Upper lobe of left lung (tissue), 6 donors: Measurements from ENCODE around the gene ZNF385B. TPM values are rescaled to one million over a fixed set of nuclear protein-coding genes. Genes with fewer than 3 reads are reported as not detected.

Experiments used
- ATAC-seq, 2 donors: fragments of 200-7000 bp; cut with Tn5 transposase; one replicate each; pipeline ENCODE4 v1.9.1; 2022; ENCODE audit warnings: mild to moderate bottlenecking in 2 of 2, moderate library complexity in 2 of 2; ENCODE audit not compliant: low FRiP score in 2 of 2
- DNase-seq, 2 donors: peaks; one replicate each; pipeline ENCODE4 v3.0.0-alpha.2; 2019 to 2020
- H3K27ac ChIP-seq, 4 donors: fragments of 200-600 bp; sonication (generic); one replicate each; pipeline ENCODE4 v1.5.1; 2016 to 2019
- H3K27me3 ChIP-seq, 4 donors: fragments of 200-600 bp; sonication (generic); one replicate each; pipeline ENCODE4 v1.5.1; 2017 to 2019
- H3K36me3 ChIP-seq, 4 donors: fragments of 200-600 bp; sonication (generic); one replicate each; pipeline ENCODE4 v1.5.1; 2016 to 2019
- H3K4me1 ChIP-seq, 4 donors: fragments of 200-600 bp; sonication (generic); one replicate each; pipeline ENCODE4 v1.5.1; 2018 to 2019
- H3K4me3 ChIP-seq, 4 donors: fragments of 200-600 bp; sonication (generic); one replicate each; pipeline ENCODE4 v1.5.1; 2017 to 2019; ENCODE audit warnings: mild to moderate bottlenecking in 2 of 4, moderate library complexity in 1 of 4
- H3K9me3 ChIP-seq, 4 donors: fragments of 200-600 bp; sonication (generic); one replicate each; pipeline ENCODE4 v1.5.1; 2018 to 2019
- EP300 ChIP-seq, 4 donors: sonication (generic); formaldehyde crosslinking; IDR thresholded peaks; one replicate each; pipeline ENCODE4 v1.5.1; 2017; ENCODE audit warnings: antibody characterized with exemption in 4 of 4, control low read depth in 2 of 4
- POLR2A ChIP-seq, 4 donors: fragments of 450-650 bp; IDR thresholded peaks; one replicate each; pipeline ENCODE4 v1.5.1; 2016 to 2017; ENCODE audit warnings: antibody characterized with exemption in 4 of 4, mild to moderate bottlenecking in 2 of 4
- POLR2AphosphoS5 ChIP-seq, 2 donors: sonication (generic); formaldehyde crosslinking; IDR thresholded peaks; one replicate each; pipeline ENCODE4 v1.5.1; 2017; ENCODE audit warnings: antibody characterized with exemption in 2 of 2
- WGBS, 2 donors: methylation state at CpG; one replicate each; pipeline ENCODE4 v1.1.5; 2017 to 2018; 5-methylcytosine and 5-hydroxymethylcytosine counted together
- total RNA-seq, 6 donors: library from RNA; depleted of rRNA in 4 of 6; stranded (reverse); fragments of >200 nt in 4 of 6; gene quantifications; one replicate each; pipeline versions ENCODE4 v1.1.0 to v1.2.1, GENCODE V29; 2016 to 2021
- TF ChIP-seq, protein P1 (sequence below), 6 experiments: fragments of 450-650 bp in 4 of 6; fragments of 200-600 bp in 2 of 6; sonication (generic) in 2 of 6; IDR thresholded peaks; one replicate each; pipeline ENCODE4 v1.5.1; 2016 to 2019; ENCODE audit warnings: antibody characterized with exemption in 6 of 6
- donor health status: DM: no; HTN: no; CAD: no; lungs with moderate emphysema.
- donor health status: DM: no; HTN: yes; CAD: no; lungs with severe emphysema.

The ZNF385B gene
- total RNA-seq, 6 donors from 2014 or later: 22.1 to 93.5 (median 40.2) TPM

DNA sequence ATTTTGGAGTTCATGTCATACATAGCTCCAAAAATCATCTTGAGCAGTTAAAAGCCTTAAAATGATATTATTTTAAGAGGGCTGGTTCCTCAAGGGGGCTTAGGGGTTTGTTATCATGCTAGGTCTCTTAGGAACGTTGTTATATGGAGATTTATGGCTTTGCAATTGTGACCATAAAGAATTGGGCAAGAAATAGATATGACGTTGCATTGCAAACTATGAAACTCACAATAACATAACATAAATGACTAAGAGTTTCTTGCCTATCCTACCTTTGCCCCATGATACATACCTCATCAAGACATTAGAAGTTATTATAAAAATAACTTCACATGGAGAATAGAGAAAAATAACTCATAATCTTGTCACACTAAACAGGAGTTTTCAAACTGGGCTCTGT lies 390.4 kb downstream of the ZNF385B start:
- no peaks in the 10 kb centered on the region for H3K4me1 ChIP-seq
- H3K4me3 ChIP-seq: no peak overlapping the region
- ATAC-seq (no peak), DNase-seq (no peak)
- WGBS, 2 donors: 59 to 64% methylated on average over 2 of the region's 2 CpGs
- H3K27ac ChIP-seq: no peak overlapping the region
- TF ChIP-seq, protein P1, sequence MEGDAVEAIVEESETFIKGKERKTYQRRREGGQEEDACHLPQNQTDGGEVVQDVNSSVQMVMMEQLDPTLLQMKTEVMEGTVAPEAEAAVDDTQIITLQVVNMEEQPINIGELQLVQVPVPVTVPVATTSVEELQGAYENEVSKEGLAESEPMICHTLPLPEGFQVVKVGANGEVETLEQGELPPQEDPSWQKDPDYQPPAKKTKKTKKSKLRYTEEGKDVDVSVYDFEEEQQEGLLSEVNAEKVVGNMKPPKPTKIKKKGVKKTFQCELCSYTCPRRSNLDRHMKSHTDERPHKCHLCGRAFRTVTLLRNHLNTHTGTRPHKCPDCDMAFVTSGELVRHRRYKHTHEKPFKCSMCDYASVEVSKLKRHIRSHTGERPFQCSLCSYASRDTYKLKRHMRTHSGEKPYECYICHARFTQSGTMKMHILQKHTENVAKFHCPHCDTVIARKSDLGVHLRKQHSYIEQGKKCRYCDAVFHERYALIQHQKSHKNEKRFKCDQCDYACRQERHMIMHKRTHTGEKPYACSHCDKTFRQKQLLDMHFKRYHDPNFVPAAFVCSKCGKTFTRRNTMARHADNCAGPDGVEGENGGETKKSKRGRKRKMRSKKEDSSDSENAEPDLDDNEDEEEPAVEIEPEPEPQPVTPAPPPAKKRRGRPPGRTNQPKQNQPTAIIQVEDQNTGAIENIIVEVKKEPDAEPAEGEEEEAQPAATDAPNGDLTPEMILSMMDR (IDR thresholded peaks at IDR 0.05): no peak
- no peaks in the 10 kb centered on the region for H3K27me3 ChIP-seq
- no peaks in the 10 kb centered on the region for H3K36me3 ChIP-seq
- H3K9me3 ChIP-seq: no peaks in the 10 kb centered on the region

DNA sequence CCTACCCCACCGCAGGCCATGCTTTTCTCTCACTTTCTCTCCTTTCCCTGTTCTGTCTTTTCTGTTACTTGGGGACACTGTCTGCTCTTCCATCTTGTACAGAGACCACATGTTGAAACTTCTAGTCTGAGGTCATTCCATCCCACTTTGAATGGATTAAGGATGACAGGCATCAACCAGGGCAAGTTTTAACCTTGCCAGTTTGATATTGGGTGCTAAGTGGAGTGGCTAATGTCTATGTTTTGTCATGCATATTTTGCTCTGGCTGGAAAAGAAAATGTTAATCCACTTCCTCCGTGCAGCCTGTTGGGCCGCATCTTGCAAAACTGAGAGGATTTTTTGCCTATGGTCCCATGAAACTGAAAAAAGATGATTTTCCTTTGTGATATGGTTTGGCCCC lies 391.3 kb downstream of the ZNF385B start:
- TF ChIP-seq POLR2AphosphoS5 (IDR thresholded peaks at IDR 0.05) (no peak), EP300 (IDR thresholded peaks at IDR 0.05) (no peak), POLR2A (IDR thresholded peaks at IDR 0.05) (no peak)
- TF ChIP-seq, protein P1 (IDR thresholded peaks at IDR 0.05): no peak
- no peak overlapping the region for H3K27ac ChIP-seq
- 74 to 78% methylated on average over 3 of the region's 3 CpGs for WGBS, 2 donors
- no peaks in the 10 kb centered on the region for H3K27me3 ChIP-seq
- H3K4me1 ChIP-seq: no peaks in the 10 kb centered on the region
- no peaks in the 10 kb centered on the region for H3K9me3 ChIP-seq
- ATAC-seq (no peak), DNase-seq (no peak)
- no peaks in the 10 kb centered on the region for H3K36me3 ChIP-seq
- no peak overlapping the region for H3K4me3 ChIP-seq

DNA sequence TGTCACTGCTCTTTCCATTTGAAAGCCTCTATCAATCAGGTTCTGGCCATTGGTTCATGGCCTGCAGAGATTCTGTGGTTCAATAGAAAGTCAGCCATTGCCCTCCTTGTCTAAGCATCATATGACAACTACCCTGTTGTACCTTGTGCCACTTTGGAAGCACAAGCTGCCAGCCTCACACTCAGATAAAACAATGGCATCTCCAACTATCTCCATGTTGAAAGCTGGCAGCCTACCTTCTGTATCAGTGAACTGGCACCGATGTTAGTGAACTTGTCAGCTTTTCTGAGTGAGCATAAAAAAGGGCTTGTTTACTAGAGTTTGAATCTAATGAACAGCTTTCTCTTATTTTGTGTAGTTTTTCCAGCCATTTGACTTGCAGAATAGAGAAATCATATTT lies 393.5 kb downstream of the ZNF385B start:
- Histone ChIP-seq H3K27me3 (no peaks in the 10 kb centered on the region), H3K4me3 (no peak overlapping the region), H3K4me1 (no peaks in the 10 kb centered on the region), H3K27ac (no peak overlapping the region), H3K36me3 (no peaks in the 10 kb centered on the region), H3K9me3 (no peaks in the 10 kb centered on the region)
- DNase-seq: no peak
- no peak for ATAC-seq
- TF ChIP-seq, protein P1 (IDR thresholded peaks at IDR 0.05): no peak
- no peak for TF ChIP-seq EP300 (IDR thresholded peaks at IDR 0.05)
- WGBS, 2 donors: 100% methylated on average over 1 of the region's 1 CpG

DNA sequence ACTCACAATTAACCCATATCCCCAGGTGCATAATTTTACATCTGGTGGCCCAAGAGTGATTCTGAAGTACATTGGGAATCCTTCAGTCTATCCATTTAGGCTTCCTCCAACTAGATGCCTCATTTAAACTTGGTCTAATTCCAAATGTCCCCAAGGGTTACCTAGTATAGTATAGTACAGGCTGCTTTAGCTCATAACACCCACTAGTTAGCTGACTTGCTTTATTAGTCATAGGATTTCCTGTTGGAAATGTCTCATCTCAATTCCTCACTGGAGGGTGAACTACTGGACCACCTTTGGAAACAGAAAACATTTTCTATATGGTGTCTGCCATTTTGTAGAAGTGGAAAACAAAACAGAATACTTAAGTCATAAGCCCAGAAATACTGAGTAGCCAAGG lies 394.3 kb downstream of the ZNF385B start:
- Histone ChIP-seq H3K27ac (no peak overlapping the region), H3K9me3 (no peaks in the 10 kb centered on the region), H3K4me3 (no peak overlapping the region), H3K4me1 (no peaks in the 10 kb centered on the region), H3K27me3 (no peaks in the 10 kb centered on the region), H3K36me3 (no peaks in the 10 kb centered on the region)
- ATAC-seq (no peak), DNase-seq (no peak)
- TF ChIP-seq, protein P1 (IDR thresholded peaks at IDR 0.05): no peak
- TF ChIP-seq POLR2A (IDR thresholded peaks at IDR 0.05) (no peak), POLR2AphosphoS5 (IDR thresholded peaks at IDR 0.05) (no peak), EP300 (IDR thresholded peaks at IDR 0.05) (no peak)

DNA sequence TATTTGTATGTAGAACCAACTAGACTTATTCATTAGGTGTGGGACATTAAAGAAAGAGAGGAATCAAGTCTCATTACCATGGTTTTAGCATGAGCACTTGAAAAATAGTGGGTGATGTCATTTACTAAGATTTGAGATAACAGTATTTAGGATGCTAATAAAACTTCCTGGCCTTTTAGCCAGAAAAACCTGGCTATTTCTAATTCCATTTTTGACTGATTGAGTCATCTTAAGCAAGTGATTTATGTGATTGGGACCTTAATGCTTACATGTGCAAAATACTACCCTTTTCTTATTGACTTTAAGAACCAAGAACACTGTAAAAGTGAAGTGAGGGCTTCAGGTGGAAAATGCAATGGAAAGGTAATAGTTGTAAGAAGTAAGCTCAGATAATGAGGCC lies 400.0 kb downstream of the ZNF385B start:
- no peak for DNase-seq
- no peak overlapping the region for H3K4me3 ChIP-seq
- TF ChIP-seq POLR2A (IDR thresholded peaks at IDR 0.05): no peak
- TF ChIP-seq, protein P1 (IDR thresholded peaks at IDR 0.05): no peak
- no peak for TF ChIP-seq EP300 (IDR thresholded peaks at IDR 0.05)
- TF ChIP-seq POLR2AphosphoS5 (IDR thresholded peaks at IDR 0.05): no peak
- H3K27me3 ChIP-seq: no peaks in the 10 kb centered on the region
- no peaks in the 10 kb centered on the region for H3K9me3 ChIP-seq
- H3K36me3 ChIP-seq: no peaks in the 10 kb centered on the region
- ATAC-seq: no peak
- no peak overlapping the region for H3K27ac ChIP-seq
- H3K4me1 ChIP-seq: no peaks in the 10 kb centered on the region
